ENCODE measurements around the gene MED10. TPM values are rescaled to one million over a fixed set of nuclear protein-coding genes. Genes with fewer than 3 reads are reported as not detected.

Gene MED10, protein sequence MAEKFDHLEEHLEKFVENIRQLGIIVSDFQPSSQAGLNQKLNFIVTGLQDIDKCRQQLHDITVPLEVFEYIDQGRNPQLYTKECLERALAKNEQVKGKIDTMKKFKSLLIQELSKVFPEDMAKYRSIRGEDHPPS
- 97.9 and 127 TPM in 2 replicates for total RNA-seq (2014; rRNA removed; shearing (Covaris generic); ENCODE audit: low replicate concordance)

DNA sequence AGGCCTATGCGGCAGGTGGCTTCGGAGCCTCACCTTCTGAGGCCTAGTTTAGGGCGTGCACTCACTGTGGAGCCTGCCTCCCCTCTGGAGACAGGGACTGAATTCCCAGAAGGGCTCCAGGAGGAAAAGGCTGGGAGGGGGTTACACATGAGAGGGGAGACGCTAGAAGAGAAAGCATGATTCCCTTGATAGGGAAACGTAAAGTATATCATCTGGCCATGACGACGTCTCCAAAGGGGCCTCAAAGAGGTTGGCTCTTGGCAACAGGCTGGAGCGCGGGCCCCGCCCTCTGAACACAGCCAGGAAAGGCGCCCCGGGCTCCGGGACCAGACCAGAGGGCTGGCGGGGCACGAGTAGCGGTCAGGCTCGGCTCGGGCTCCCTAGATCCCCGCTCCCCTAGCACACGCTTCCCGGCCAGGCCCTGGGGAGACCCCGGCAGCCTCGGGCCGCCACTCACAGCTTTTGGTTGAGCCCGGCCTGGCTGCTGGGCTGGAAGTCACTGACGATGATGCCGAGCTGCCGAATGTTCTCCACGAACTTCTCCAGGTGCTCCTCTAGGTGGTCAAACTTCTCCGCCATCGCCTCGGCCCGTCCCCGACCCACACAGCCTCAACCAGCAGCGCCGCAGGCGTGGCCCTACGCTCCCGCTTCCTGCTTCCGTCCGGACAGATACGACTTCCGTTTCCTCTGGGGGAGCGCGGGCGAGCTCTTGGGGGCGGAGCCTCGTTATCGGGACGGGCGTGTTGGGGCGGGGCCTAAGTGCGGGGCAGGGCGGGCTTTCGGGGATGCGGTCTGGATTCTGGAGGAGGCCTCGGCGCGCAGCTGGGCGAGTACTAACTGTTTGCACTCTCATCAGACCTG lies at the start of gene MED10:
MED10 (minus strand) TSS at position 643 of the 861 bp plus-strand sequence; CDS start at position 579, 64 bp downstream.
- DNase-seq = peak; percentile 97
- Histone ChIP-seq H3K27me3 (no peaks in the 10 kb centered on the region), H3K36me3 (peaks cover 50% of the 10 kb centered on the region), H3K9me3 (no peaks in the 10 kb centered on the region), H3K4me3 (peak within 1 kb of the TSS; percentile 98)

DNA sequence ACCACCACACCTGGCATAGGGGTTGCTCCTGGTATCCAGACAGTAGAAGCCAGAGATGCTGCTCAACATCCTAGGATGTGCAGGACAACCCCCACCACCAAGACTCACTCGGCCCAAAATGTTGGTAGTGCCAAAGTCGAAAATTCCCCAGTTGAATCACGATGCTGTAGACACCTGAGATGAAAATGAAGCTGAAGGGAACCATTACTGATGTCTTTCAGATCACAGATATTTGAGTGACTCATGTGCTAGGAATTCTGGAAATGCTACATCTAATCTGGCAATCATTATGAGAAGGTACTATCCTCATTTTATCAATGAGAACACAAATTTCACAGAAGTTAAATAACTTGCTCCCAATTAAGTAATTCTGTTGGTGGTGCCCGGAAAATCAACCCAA lies 49.3 kb upstream of the MED10 start:
- H3K9me3 ChIP-seq = no peaks in the 10 kb centered on the region
- H3K4me3 ChIP-seq = no peak overlapping the region
- DNase-seq = no peak
- peaks cover 12% of the 10 kb centered on the region for H3K27me3 ChIP-seq
- H3K36me3 ChIP-seq = no peaks in the 10 kb centered on the region

DNA sequence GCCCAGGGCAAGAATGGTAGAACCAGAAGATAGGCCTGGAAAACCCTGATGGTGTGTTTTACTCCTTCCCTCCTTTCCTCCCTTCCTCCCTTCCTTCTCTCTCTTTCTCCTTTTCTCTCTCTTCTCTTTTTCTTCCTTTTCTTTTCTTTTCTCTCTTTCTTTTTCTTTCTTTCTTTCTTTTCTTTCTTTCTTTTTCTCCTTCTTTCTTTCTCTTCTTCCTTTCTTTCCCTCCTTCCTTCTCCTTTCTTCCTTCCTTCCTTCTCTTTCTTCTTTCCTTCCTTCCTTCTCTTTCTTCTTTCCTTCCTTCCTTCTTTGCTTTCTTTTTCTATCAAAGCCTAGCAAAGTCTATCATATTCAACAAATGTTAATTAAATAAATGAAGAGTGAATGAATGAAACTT lies 46.4 kb upstream of the MED10 start:
- H3K36me3 ChIP-seq = no peaks in the 10 kb centered on the region
- H3K4me3 ChIP-seq = no peak overlapping the region
- no peaks in the 10 kb centered on the region for H3K9me3 ChIP-seq
- DNase-seq = no peak
- peaks cover 17% of the 10 kb centered on the region for H3K27me3 ChIP-seq

DNA sequence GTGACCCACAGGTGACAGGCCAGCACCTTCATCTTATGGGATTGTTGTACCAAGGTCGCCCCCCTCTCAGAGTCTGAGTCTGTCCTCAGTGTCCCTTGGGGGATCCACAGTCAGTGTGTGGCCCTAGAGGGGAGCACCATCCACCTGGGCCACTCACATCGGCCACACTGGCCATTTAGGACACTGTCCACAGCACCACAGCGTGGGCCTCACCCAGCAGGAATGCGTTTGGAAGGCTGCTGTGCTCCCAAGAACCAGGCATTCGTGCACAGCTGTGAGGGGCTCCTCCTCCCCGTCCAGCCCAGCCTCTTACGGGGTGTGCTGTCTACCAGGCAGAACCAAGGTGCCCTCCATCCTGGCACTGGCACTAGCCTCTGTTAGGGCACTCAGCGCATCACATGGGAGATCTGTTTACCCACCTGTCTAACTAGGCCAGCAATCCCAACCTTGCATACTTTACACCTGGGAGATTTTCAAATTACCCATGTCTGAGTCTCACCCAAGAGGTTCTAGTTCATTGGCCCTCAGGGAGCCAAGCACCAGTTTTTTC lies 45.8 kb upstream of the MED10 start:
- Histone ChIP-seq H3K9me3 (no peaks in the 10 kb centered on the region), H3K36me3 (no peaks in the 10 kb centered on the region)

DNA sequence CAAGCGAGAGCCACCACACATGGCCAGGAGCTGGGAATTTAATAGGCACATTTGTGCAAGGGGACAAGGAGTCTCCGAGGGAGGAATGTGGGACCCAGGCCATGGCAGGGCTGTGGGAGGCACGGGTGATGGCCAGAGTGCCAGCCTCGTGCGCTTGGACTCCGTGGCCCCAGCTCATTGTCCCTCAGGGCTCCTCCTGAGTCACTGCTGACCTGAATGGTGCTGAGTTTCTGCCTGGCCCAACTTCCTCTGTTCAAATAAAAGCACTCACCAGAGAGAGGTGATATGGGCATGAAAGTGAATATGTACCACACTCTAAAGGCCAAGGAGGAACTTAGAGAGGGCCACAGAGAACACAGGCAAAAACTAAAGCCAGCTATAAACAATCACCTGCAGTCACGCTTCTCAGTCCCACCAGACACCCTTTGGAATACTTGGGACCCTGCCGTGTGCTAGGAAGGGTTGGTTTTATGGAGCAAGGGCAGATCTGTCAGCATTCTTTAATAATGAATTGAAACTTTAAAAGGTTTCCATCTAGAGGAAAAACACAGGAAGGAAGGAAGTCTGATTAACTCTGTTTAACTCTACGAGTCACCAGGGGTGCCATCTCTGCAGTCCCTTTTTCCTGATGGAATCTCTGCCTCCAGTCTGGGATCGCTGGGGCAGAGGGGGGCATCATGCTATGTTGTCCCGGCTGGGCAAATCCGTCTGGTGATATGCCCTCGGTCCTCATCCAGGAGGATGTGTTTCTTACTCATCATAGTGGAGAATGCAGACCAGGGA lies 45.2 kb upstream of the MED10 start:
- DNase-seq = no peak
- Histone ChIP-seq H3K9me3 (no peaks in the 10 kb centered on the region), H3K4me3 (no peak overlapping the region), H3K27me3 (peaks cover 20% of the 10 kb centered on the region), H3K36me3 (no peaks in the 10 kb centered on the region)

More for the DNA sequence above, 45.8 kb upstream of the MED10 start:
- no peak for DNase-seq
- no peak overlapping the region for H3K4me3 ChIP-seq
- peaks cover 20% of the 10 kb centered on the region for H3K27me3 ChIP-seq

DNA sequence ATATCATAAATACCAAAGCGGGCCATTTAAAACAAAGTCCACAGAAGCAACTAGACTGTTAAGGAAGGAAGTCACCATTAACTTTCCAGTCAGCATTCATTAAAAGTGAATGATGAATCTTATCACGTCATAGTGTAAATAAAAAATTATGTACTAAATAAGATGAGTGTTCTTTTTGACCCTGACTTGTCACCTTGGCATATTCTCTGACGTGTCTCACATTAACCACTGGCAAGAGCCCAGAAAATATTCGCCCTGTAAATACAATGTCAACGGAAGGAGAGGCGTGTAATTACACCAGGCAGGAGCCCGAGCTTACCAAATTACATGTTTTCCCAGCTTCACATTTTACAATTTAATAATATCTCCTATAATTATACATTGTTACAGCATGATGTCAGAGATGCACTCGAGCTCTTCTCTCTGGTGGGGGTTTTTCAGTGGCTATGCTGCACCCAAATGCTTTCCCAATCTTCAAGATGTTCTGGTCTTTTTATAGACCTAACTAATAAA lies 41.0 kb upstream of the MED10 start:
- DNase-seq = no peak

DNA sequence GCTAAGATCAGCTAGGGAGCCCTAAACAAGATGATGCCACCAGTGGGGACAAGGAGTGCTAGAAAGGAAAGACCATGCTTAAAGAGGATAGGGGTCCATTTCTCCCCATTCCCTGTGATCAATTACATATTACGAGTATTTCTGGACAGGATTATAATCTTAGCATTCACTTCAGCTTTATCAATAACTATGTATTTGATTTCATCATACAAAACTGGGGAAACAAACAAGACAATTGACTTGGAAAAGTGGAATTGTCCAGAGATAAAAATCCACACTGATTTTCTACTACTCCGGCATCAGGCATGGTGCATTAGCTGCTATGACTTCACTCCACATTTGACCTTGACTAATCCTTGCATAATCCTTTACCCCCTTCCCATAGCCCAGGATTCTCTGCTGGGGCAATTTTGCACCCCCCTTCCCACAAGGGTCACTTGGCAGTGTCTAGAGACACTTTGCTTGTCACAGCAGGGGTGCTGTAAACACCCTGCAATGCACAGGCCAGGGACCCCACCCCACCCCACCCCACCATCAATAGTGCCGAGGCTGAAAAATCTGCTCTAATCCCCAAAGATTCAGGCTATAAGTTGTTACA lies 40.4 kb upstream of the MED10 start:
- no peak for DNase-seq

More for the DNA sequence above, 41.0 kb upstream of the MED10 start:
- peaks cover 8% of the 10 kb centered on the region; the same call in 1 of the 2 replicates for H3K27me3 ChIP-seq
- H3K4me3 ChIP-seq = no peak overlapping the region
- H3K9me3 ChIP-seq = no peaks in the 10 kb centered on the region
- no peaks in the 10 kb centered on the region for H3K36me3 ChIP-seq

DNA sequence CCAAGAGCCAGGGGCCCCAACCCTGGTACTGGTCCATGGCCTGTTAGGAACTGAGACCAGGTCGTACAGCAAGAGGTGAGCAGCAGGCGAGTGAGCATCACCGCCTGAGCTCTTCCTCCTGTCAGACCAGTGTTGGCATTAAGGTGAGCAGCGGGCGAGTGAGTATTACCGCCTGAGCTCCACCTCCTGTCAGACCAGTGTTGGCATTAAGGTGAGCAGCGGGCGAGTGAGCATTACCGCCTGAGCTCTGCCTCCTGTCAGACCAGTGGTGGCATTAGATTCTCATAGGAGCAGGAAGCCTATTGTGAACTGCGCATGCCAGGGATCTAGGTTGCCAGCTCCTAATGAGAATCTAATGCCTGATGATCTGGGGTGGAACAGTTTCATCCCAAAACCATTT lies 39.3 kb upstream of the MED10 start:
- peaks cover 13% of the 10 kb centered on the region; the same call in 1 of the 2 replicates for H3K27me3 ChIP-seq
- H3K36me3 ChIP-seq = no peaks in the 10 kb centered on the region
- no peak overlapping the region for H3K4me3 ChIP-seq
- DNase-seq = no peak
- H3K9me3 ChIP-seq = no peaks in the 10 kb centered on the region

More for the DNA sequence above, 40.4 kb upstream of the MED10 start:
- no peaks in the 10 kb centered on the region for H3K36me3 ChIP-seq
- no peak overlapping the region for H3K4me3 ChIP-seq
- no peaks in the 10 kb centered on the region for H3K9me3 ChIP-seq
- H3K27me3 ChIP-seq = peaks cover 8% of the 10 kb centered on the region; the same call in 1 of the 2 replicates

DNA sequence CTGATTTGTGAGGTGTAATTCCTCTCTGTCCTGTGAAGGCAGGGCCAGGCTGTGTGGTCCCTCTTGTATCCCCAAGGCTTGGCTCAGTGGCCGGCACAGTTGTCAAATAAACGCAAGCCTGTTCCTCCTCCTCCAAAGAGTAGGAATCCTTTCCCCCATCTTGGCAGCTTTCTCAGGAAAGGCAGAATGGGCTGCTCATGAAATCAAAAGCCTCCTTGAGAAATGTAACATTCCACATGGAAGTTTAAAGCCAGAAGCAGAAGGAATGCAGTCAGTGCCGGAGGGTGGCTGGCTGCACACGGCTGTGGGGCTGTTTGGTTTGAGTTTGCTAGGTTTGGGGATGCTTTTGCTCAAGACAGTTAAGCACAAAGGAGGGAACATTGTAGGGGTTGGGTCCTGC lies 34.5 kb upstream of the MED10 start:
- peaks cover 10% of the 10 kb centered on the region for H3K27me3 ChIP-seq
- no peaks in the 10 kb centered on the region for H3K9me3 ChIP-seq
- no peak overlapping the region for H3K4me3 ChIP-seq
- no peaks in the 10 kb centered on the region for H3K36me3 ChIP-seq
- DNase-seq = no peak

DNA sequence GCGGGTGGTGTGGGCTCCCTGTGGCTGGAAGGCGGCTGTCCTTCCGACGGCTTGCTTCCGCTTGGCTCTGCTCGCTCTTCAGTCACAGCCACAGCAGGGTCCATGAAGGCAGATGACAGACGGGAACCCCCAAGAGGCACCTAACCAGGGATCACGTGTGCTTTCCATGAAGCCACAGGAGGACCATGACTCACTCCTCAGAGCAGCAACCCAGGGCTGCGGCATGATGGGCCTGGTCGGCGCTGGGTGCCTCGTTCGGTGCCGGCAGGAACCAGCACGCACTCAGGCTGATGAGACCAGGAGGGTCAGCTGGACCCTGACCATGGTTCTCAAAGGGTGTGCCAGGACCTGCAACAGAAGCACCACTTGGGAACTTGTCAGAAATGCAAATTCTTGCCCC lies 32.8 kb upstream of the MED10 start:
- H3K36me3 ChIP-seq = no peaks in the 10 kb centered on the region
- no peak for DNase-seq
- H3K9me3 ChIP-seq = no peaks in the 10 kb centered on the region
- no peak overlapping the region for H3K4me3 ChIP-seq
- H3K27me3 ChIP-seq = peaks cover 10% of the 10 kb centered on the region

DNA sequence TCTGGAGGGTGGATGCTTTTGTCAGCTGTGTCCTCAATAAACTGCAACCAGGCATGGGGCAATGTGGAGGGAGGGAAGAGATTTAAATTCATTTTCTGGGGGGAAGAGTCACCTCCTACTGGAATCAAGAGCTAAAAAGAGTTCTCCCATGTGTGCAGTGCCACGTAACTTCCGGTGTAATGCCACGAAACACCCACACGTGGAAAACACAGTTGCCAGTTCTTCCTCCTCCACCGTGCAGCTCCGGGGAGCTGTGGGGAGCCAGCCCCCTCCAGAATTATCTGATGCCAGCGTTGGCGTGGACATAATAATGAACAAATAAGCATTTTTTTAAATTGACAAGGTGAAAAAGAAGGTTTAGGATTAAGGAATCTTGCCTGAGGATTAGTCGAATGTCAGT lies 32.1 kb upstream of the MED10 start:
- no peak for DNase-seq
- H3K9me3 ChIP-seq = no peaks in the 10 kb centered on the region

DNA sequence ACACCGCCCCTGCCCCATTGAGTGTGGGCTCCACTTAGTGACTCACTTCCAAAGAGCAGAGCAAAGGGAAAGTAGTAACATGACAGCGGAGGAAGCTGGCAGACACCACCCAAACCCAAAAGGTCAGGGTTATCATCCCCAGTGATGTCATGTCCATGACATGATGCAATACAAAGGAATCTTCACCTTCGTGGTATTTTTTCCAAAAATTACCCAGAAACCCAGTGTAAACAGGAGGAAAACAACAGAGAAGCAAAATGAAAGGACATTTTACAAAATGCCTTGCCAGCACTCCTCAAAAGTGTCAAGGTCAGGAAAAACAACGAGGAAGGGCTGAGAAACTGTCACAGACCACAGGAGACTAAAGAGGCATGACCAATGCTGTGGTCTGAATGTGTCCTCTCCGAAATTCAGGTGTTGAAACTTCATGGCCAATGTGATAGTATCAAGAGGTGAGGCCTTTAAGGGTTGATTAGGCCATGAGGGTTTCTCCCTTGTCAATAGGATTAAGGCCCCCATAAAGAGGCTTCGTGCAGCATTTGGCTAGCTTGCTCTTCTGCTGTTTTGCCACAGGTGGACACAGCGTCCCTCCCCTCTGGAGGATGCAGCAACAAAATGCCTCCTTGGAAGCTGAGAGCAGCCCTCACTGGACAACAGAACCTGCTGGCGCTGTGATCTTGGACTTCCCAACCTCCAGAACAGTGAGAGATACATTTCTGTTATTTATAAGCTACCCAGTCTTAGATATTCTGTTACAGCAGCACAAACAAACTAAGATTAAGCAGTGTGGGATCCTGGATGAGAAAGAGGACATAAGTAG lies 30.5 kb upstream of the MED10 start:
- DNase-seq = no peak
- H3K27me3 ChIP-seq = peaks cover 11% of the 10 kb centered on the region
- H3K9me3 ChIP-seq = no peaks in the 10 kb centered on the region
- no peak overlapping the region for H3K4me3 ChIP-seq
- H3K36me3 ChIP-seq = no peaks in the 10 kb centered on the region

More for the DNA sequence above, 32.1 kb upstream of the MED10 start:
- no peaks in the 10 kb centered on the region for H3K36me3 ChIP-seq
- peaks cover 10% of the 10 kb centered on the region for H3K27me3 ChIP-seq
- H3K4me3 ChIP-seq = no peak overlapping the region

DNA sequence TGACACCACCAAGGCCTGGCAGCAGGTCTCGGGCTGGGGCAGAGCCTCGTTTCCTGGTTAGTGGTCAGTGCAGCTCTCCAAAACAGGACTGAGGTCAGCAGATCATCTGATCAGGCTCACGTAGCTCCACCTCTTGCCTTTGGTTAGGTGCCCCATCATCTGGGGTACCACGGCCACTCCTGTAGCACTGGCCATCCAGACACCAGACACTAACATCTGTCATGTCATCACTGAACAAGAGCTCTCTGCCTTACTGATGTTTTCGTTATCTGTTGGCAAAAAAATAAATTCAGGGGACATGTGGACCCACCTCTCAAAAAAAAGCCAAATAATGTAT lies 29.9 kb upstream of the MED10 start:
- DNase-seq = no peak
- no peaks in the 10 kb centered on the region for H3K9me3 ChIP-seq
- no peaks in the 10 kb centered on the region for H3K36me3 ChIP-seq
- peaks cover 11% of the 10 kb centered on the region for H3K27me3 ChIP-seq
- no peak overlapping the region for H3K4me3 ChIP-seq

DNA sequence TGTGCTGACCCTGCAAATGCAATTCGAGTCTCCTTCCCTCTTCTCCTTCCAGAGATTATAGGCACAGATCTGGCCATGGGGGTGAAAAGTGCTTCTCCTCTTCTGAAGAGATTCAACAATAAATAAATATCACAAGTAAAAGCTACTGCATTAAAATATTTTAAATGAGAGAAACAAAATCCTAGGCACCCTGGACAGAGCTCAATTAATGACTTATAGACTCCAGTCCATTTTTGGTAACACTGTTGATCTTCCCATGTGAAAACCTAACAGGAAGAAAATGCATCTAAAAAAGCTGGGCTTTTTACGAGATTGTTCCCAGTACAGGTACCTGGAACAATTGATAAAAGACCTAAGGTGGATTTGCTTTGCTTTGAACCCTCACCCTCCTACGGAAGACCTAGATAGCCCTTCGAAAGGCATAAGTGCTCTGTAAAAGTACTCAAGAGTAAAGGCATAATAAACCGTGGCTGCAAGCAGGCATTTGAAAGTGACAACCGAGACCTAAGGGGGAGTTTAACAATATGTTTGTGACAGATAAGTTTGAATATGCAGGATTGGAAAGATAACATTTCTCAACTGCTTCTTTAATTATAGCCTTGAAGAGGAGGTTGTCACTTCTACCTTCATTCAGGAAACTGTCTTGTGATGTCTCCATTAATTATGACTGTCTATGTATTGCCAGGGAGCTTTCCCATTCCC lies 29.4 kb upstream of the MED10 start:
- DNase-seq = no peak
- Histone ChIP-seq H3K27me3 (peaks cover 9% of the 10 kb centered on the region), H3K9me3 (no peaks in the 10 kb centered on the region), H3K36me3 (no peaks in the 10 kb centered on the region), H3K4me3 (no peak overlapping the region)

DNA sequence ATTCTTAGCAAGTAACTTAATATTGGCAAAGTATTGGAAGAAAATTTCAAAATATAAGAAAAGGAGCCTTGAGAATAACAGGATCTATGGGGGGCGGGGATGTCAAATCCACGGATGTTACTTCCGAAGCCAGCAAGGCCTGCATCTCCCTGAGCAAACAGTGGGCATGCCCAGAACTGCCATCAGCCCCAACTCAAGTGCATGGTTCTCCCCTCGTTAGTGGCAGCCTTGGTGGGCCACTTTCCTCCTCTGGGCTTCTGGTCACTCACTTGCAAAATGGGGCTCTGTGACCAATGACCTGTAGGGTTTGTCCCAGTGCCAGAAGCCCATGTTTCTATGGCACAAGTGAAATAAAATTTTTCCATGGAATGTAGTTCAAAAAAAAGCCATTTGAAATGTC lies 27.2 kb upstream of the MED10 start:
- no peaks in the 10 kb centered on the region for H3K36me3 ChIP-seq
- no peak overlapping the region for H3K4me3 ChIP-seq
- no peaks in the 10 kb centered on the region for H3K9me3 ChIP-seq
- DNase-seq = no peak
- peaks cover 13% of the 10 kb centered on the region for H3K27me3 ChIP-seq

All from MG63 (cell line).